Activated CD8-positive, alpha-beta memory T cell treated with anti-CD3 and anti-CD28 coated beads, Interleukin-2, amount 50 U/mL, for 1 hour (primary cell): ENCODE results near the gene C9orf40.

Experiments used
- DNase-seq: peaks from one replicate; pipeline ENCODE4 v3.0.0-alpha.2; 2020; ENCODE audit errors: extremely low read depth

Gene C9orf40

DNA sequence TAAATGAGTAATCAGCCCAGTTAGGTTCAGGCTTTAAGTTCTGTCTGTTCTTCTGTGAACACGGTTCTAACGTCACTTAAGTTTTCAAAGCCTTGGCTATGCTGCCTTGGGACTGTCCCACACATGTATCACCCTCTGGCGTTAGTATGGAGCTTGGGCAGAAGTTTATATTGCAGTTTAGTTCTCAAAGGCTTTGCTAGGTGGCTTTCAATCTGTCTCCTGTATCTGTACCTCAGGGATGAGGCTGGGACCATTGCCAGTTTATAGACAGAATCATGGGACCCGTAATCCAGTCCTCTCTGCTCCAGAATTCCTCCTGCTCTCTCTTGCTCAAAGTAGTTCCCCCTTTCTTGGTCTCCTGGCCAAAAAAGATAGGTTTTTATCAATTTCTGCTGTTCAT is 12.1 kb downstream of the C9orf40 start:
- no peak for DNase-seq

DNA sequence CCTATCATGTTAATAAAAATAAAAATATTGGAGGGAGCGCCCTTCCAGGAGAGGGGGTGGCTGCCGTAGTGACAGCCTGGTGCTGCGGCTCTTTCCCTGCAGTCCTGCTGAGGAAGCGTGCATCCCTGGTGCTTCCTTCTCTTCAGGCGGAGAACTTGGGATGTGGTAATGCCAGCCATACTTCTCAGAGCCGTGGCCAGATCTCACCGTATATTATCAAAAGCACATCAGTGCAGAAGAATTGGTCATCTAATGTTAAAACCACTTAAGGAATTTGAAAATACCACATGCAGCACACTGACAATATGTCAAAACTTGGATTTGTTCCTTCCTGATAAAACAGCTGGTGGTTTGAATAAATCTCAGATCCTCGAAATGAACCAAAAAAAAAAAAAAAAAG is 17.7 kb downstream of the C9orf40 start:
- no peak for DNase-seq

DNA sequence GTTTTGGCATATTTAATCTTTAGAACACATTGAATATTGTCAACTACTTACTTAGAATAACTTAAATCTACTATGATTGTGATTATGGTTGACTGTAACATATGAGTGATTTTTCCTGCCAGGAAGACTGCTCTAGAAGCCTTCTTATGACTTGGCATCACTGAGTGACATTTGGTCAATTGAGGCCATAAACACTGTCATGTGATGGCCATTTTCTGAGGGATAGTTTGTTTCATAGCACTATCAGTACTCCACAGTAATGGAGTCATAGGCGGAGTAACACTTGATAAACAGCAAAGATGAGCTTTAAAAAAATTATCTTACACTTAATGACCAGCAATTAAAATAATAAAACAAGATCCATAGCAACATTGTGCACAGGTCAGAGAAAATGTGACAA is 31.0 kb downstream of the C9orf40 start:
- no peak for DNase-seq

DNA sequence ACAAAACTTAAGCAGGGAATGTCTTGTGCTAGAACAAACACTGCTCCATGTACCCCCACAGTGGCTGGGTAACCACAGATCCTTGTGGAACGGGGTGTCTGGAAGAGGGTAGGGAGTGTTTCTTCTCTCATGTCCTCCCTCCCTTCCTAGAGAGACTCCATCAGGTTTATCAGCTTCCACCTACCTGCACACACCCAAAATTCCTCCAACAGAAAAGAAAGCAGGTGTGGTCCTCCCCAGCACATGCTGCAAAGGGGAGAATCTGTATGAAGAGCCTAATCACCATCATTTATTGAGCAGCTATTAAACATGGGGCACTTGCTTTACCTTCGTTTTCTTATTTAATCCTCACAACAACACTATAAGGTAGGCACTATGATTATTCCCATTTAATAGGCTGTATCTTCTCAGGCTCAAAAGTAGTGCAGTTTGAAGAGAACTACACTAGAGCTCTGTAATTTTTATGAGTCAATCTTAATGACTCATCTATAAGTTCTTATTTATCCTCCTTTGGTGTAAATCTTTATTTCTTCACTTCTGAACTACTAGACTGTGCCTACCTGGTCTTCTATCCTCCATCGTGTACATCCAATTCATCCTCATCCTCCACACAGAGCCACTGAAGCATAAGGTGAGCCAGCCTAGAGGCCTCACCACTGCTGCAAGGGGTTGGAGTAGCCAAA is 31.6 kb downstream of the C9orf40 start:
- no peak for DNase-seq

DNA sequence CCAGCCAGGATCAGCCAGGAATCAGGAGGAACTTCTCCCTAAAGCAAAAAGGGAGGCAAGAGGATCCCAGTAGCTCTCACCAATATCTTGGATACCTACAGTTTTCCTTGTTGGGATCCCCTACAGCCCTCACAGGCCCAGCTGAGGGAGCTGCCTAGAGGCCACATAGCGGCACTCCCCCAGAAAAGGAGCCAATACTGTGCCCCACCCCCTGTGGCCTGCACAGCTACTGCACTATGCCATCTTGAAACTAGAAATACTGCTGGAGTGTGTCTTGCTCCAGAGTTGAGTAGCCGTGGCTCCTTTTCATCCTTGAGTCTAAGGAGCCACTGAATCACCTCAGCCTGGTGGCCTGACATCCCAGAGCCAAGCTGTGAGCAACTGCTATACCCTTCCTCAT is 42.7 kb downstream of the C9orf40 start:
- no peak for DNase-seq

DNA sequence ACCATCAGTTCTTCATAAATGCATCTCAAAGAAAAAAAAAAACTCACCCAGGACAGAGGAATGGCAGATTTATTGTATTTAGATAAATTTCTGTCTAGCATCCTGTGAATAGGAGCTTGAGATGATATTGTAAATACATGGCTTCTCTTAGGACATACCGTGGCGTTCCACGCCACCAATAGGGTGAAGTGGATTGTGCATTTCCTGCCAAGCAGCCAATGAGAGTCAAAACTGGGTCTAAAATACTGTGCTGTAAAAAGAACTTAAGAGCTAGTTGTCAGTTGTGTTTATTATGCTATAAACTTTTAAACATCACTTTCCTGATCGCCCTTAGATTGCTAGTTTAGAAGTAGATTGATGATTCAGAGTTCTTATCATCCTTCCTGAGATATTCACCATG is 44.0 kb downstream of the C9orf40 start:
- DNase-seq = no peak

DNA sequence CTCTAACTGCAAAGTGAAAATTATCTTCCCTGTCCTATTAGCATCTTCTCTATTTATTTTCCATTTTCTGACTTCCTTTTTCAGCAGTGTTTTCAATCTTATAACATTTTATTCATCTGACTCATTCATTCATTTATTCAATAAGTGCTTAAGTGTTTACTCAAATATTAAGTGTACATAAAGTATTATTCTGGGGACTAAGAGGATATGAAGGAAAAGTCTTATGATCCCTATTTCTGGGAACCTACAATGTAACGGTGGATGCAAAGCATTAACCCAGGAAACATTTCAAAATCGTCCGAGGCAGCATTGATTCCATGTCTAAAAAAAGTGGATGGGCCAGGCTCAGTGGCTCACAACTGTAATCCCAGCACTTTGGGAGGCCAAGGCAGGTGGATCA is 45.6 kb downstream of the C9orf40 start:
- DNase-seq = no peak

DNA sequence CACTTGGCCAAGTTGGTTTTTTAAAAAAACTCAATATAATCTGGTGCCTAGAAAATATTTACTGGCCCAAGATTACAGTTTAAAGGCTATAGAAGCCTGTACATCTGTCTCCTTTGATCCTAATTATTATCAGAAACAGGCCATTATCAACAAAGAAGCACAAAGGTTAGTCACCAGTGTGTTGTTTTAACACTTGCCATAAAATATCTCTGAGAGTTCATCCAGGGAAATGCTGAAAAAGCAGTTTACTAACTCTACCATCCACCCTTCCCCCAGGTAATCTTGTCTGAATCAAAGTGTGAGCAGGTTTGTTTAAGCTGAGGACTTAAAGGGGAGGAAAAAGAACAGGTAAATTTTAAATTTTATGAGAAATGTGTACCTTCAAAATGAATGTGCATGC is 51.7 kb downstream of the C9orf40 start:
- DNase-seq = no peak
